GM21360 (cell line): Measurements from ENCODE around the gene PERCC1.

ENCODE experiments used
- ATAC-seq: cut with Tn5 transposase; IDR thresholded peaks from one replicate; pipeline ENCODE4 v1.9.1; 2021; ENCODE audit warnings: mild to moderate bottlenecking, moderate library complexity; ENCODE audit not compliant: unreplicated experiment

The PERCC1 gene

GRCh38 chr16:1448536-1449116, 17.7 kb downstream of the PERCC1 start:
- no peak for ATAC-seq

- no peak for ATAC-seq
Observed at GRCh38 chr16:1449201-1449788, 18.4 kb downstream of the PERCC1 start.

GRCh38 chr16:1450218-1450617, 19.3 kb downstream of the PERCC1 start:
- ATAC-seq: no peak

DNA sequence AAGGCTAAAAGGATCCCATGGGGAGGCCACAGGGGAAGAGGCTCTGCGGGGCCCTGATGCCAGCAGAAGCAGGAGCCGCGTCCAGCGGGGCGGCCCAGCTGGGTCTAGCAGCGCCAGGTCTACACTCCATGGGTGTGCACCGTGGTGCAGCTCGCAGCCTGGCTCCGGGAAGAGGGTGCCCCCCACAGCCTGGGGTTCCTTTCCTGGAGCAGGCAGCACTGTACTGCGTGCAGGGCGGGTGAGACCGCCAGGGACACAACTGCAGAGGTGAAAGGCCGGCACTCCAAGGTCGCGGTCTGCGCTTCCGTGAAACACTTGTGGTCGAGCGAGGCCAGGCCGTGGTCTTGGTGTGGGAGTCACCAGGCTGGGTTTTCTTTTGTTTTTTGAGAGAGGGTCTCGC, 20.0 kb downstream of the PERCC1 start:
- no peak for ATAC-seq

GRCh38 chr16:1451702-1452392, 21.0 kb downstream of the PERCC1 start:
- no peak for ATAC-seq

- no peak for ATAC-seq
Observed at GRCh38 chr16:1452530-1452929, 21.7 kb downstream of the PERCC1 start.

- ATAC-seq: no peak
Observed at GRCh38 chr16:1453316-1453715, 22.4 kb downstream of the PERCC1 start.

DNA sequence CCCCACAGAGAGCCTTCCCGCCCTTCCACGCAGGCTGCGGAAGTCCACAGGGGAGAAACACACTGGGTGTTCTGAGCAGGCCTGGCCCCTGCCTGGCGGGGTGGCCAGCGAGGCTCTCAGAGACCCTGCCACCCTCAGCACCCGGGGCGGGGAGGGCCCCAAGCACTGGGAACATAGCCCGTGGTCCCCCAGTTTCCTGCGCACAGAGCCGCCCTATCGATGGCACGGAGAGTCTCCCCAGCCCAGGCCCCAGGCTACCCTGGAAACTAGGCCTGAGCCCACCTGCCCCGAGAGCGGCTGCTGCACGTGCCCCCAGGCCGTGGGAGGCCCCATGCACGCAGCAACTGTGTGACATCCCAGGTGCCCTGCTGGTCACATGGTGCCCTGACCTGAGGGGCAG, 23.7 kb downstream of the PERCC1 start:
- no peak for ATAC-seq

- ATAC-seq: no peak
Observed at GRCh38 chr16:1455190-1456171, 24.6 kb downstream of the PERCC1 start.

DNA sequence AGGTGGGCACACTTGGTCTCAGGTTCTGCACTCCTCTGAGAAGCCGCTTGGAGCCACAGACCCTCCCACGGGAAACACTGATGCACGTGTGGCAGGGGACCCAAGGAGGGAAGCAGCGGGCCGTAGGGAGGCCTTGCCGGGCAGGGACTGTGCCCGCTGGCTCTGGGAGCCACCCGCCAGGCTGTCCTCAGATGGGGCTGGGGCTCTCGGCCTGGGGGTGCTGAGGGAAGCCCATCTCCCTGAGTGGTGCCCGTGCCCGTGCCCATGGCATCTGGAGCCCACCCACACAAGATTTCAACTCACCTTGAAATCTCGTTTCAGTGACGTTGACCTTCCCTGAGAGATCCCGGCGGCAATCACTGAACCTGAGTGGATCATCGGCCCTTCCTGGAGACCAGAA, 26.1 kb downstream of the PERCC1 start:
- no peak for ATAC-seq

DNA sequence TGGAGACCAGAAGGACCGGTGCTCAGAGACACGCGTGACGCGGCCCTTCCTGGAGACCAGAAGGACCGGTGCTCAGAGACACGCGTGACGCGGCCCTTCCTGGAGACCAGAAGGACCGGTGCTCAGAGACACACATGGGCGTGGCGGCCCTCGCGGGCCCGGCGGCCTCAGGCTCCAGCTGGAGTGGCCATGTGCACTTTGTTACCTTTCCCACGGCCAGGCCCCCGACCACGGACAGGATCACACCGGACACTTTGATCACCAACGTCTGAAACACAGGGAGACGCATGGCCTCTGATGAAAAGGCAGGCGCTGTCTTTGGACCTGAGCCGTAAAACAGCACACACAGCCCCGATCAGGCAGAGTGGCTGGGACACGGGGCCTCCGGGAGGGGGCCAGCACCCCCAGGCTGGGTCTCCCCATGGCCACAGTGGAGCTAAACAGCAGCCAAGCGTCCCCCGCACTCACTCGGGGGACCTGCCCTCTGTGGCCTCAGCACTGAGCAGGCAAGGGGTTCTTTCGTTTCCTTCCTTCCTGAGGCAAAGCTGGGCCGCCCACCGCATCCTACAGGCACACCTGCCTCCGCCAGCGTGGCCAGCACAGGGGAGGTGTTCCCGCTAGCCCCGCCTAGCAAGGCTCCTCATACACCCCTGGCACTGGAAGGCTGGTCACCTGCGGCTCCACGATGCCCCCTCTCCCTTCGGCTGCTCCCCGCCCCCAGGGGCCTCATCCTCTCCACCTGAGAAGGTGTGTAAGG, 26.8 kb downstream of the PERCC1 start:
- no peak for ATAC-seq

GRCh38 chr16:1458336-1458976, 27.6 kb downstream of the PERCC1 start:
- ATAC-seq: no peak

DNA sequence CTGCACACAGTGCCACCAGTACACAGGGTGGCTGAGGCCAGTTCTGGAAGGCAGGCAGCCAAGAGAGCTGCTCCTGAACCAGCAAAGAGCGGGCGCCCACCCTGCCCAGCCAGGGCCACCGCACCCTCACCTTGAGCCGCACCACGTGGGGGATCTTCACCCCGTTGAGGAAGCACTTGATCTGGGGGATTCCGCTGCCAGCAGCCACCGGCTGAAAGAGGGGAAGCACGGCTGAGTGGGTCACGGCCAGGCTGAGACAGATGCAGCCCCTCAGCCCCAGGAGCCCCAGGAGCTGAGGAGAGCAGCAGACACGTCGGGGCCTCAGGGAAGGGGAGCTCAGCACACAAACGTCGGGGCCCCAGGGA, 28.1 kb downstream of the PERCC1 start:
- ATAC-seq: no peak

- ATAC-seq: no peak
Observed at GRCh38 chr16:1459967-1460366, 29.1 kb downstream of the PERCC1 start.

DNA sequence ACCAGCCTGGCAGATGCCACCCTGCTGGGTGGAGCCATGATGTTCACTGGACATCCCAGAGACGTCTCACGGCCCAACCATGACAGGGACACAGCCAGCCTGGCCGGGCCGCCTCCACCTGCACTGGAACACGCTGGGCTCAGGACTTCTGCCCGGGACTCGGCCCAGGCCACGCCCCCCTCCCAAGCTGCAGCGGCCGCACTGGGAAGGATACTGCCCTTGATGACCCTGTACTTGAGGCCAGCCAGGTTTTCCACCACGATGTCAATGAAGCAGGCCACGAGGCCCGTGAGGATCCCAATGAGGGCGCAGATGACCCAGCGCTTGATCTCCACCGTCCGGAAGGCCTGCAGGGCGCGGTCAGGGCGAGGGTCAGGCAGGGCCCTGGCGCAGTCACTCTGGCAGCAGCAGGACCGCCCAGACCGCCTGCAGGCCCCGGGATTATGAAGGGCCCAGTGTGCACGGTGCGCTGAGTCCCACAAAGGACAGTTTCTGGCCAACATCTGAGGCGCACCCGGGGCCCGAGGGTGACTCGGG, 29.8 kb downstream of the PERCC1 start:
- no peak for ATAC-seq

GRCh38 chr16:1461146-1461545, 30.3 kb downstream of the PERCC1 start:
- no peak for ATAC-seq

DNA sequence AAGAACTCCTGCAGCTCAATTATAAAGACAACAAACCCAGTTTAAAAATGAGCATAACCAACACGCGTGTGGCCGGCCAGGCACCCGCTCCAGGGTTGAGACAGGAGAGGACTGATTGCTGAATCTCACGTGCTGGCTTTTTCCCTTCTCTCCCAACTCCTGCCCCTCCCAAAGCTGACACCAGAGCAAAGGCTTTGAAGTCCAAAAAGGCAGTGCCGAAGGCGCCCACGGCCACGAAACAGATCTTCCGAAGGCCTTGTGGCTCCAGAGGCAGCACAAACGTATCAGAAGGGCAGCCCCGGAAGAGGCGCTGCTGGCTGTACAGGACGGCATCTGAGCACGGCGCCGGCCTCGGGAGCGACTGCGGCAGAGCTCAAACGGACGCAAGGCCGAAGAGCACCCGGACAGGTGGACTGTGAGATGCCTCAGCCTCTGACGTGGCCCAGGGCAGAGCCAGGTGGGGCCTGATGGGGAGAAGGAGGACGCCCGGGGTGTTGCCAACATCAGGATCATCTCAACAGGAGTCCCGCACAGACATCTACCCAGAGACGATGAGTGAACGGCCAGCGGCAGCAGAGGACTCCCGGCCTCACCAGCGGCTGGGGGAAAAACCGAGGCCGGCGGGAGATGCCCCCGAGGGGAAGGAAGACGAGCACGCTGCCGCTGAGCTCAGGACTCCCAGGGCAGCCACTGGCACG, 33.5 kb downstream of the PERCC1 start:
- ATAC-seq: no peak

GRCh38 chr16:1464894-1465566, 34.2 kb downstream of the PERCC1 start:
- no peak for ATAC-seq

GRCh38 chr16:1465567-1465915, 34.7 kb downstream of the PERCC1 start:
- no peak for ATAC-seq
